Measurements from ENCODE around the gene TGFBI.
A peak's percentile ranks its signal among the peaks of the same experiment; 100 is the strongest.

TGFBI gene

DNA sequence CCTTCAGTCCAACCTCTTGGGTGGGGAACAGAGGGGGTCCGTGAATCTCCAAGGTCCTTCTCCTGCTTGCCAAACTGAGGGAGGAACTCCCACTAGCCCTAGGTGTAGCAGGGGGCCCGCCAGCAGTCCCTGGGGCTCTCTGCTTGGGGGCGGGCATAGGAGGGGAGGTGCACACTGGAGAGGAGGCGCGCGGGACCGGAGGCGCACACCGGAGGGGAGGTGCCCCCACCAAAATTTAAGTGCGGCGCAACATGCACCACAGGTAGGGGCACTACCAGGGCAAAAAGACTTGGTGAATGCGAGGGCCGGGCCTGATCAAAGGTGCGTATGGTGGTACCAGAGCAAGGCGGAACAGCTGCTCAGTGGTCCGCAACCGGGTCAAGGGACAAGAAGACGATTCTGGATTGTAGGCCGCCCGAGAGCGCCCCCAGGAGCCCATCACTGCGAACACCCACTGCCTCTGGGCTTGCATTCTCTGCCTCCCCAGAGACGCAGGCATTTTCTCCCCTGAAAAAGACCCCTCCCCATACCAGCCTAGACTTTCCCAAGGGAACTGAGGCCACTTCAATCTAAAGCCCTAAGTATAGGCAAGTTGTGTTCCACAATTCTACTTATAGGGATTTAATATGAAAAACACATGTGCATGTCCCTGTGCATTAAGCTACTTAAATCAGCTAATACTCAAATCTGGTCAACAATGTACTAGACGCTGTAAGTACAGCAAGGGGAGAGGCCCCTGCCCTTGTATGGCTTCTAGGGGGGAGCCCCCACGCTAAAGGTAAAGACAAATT lies 50.6 kb downstream of the TGFBI start:
- H3F3A ChIP-seq (ENCODE audit: insufficient read depth) = peaks cover 9% of the 10 kb centered on the region
- peak overlapping the region; percentile 51 for H3K9ac ChIP-seq (ENCODE audit: low read length)
- H3K27me3 ChIP-seq (ENCODE audit: low read length) = no peaks in the 10 kb centered on the region
- H3K9me2 ChIP-seq (replicated peaks; ENCODE audit: insufficient read depth, low read length) = no peaks in the 10 kb centered on the region
- H3K27ac ChIP-seq (ENCODE audit: low read depth, low read length) = no peak overlapping the region
- H3K79me2 ChIP-seq (ENCODE audit: insufficient read depth, low read length) = no peaks in the 10 kb centered on the region
- no peaks in the 10 kb centered on the region for H3K9me3 ChIP-seq (ENCODE audit: insufficient read depth, low read length)
- H3K4me2 ChIP-seq (ENCODE audit: low read depth, low read length, poor library complexity, severe bottlenecking) = peak overlapping the region; percentile 58
- H4K20me1 ChIP-seq (ENCODE audit: low read depth, low read length) = no peaks in the 10 kb centered on the region
- no peaks in the 10 kb centered on the region for H3K36me3 ChIP-seq (ENCODE audit: low read length)
- H2AFZ ChIP-seq (ENCODE audit: low read depth, low read length, severe bottlenecking) = peak overlapping the region; percentile 2
- H3K4me3 ChIP-seq (ENCODE audit: insufficient read depth, low read length, poor library complexity, severe bottlenecking) = no peak overlapping the region
- TF ChIP-seq EZH2phosphoT487 (conservative IDR thresholded peaks at IDR 0.05; ENCODE audit: low read length) = no peak
- peak; percentile 14 for TF ChIP-seq CTCF (IDR thresholded peaks at IDR 0.05; ENCODE audit: insufficient read depth, low read length, poor library complexity, severe bottlenecking)

GRCh38 chr5:136080113-136080482 lies 51.3 kb downstream of the TGFBI start:
- Histone ChIP-seq H3K79me2 (ENCODE audit: insufficient read depth, low read length) (no peaks in the 10 kb centered on the region), H4K20me1 (ENCODE audit: low read depth, low read length) (no peaks in the 10 kb centered on the region), H3K9me2 (replicated peaks; ENCODE audit: insufficient read depth, low read length) (no peaks in the 10 kb centered on the region), H3K9me3 (ENCODE audit: insufficient read depth, low read length) (no peaks in the 10 kb centered on the region), H3K4me3 (ENCODE audit: insufficient read depth, low read length, poor library complexity, severe bottlenecking) (peak overlapping the region; percentile 17), H3K27ac (ENCODE audit: low read depth, low read length) (0 out of 2 replicates have a peak overlapping the region, but pooled peaks have one; percentile 8), H3K36me3 (ENCODE audit: low read length) (no peaks in the 10 kb centered on the region), H3K4me2 (ENCODE audit: low read depth, low read length, poor library complexity, severe bottlenecking) (peak overlapping the region; percentile 58), H3F3A (ENCODE audit: insufficient read depth) (peaks cover 9% of the 10 kb centered on the region), H3K27me3 (ENCODE audit: low read length) (no peaks in the 10 kb centered on the region), H2AFZ (ENCODE audit: low read depth, low read length, severe bottlenecking) (peak overlapping the region; percentile 44), H3K9ac (ENCODE audit: low read length) (peak overlapping the region; percentile 51)
- TF ChIP-seq EZH2phosphoT487 (conservative IDR thresholded peaks at IDR 0.05; ENCODE audit: low read length) = no peak
- TF ChIP-seq CTCF (IDR thresholded peaks at IDR 0.05; ENCODE audit: insufficient read depth, low read length, poor library complexity, severe bottlenecking) = no peak

GRCh38 chr5:136080483-136081216 lies 51.9 kb downstream of the TGFBI start:
- no peaks in the 10 kb centered on the region for H3K79me2 ChIP-seq (ENCODE audit: insufficient read depth, low read length)
- peak overlapping the region; percentile 58 for H3K4me2 ChIP-seq (ENCODE audit: low read depth, low read length, poor library complexity, severe bottlenecking)
- H2AFZ ChIP-seq (ENCODE audit: low read depth, low read length, severe bottlenecking) = peak overlapping the region; percentile 44
- H4K20me1 ChIP-seq (ENCODE audit: low read depth, low read length) = no peaks in the 10 kb centered on the region
- H3F3A ChIP-seq (ENCODE audit: insufficient read depth) = peaks cover 9% of the 10 kb centered on the region
- H3K9me3 ChIP-seq (ENCODE audit: insufficient read depth, low read length) = no peaks in the 10 kb centered on the region
- H3K9ac ChIP-seq (ENCODE audit: low read length) = peak overlapping the region; percentile 51
- no peaks in the 10 kb centered on the region for H3K36me3 ChIP-seq (ENCODE audit: low read length)
- H3K27ac ChIP-seq (ENCODE audit: low read depth, low read length) = peak overlapping the region; percentile 65
- H3K9me2 ChIP-seq (replicated peaks; ENCODE audit: insufficient read depth, low read length) = no peaks in the 10 kb centered on the region
- no peaks in the 10 kb centered on the region for H3K27me3 ChIP-seq (ENCODE audit: low read length)
- H3K4me3 ChIP-seq (ENCODE audit: insufficient read depth, low read length, poor library complexity, severe bottlenecking) = peak overlapping the region; percentile 17
- TF ChIP-seq EZH2phosphoT487 (conservative IDR thresholded peaks at IDR 0.05; ENCODE audit: low read length) (no peak), CTCF (IDR thresholded peaks at IDR 0.05; ENCODE audit: insufficient read depth, low read length, poor library complexity, severe bottlenecking) (no peak)

Data from SU-DHL-6 (cell line).